ENCODE data around the gene LUC7L.

The LUC7L gene

GRCh38 chr16:143047-143446 is 86.2 kb downstream of the LUC7L start:
- no peak for DNase-seq (ENCODE audit: low read depth)

GRCh38 chr16:142405-142967 is 86.8 kb downstream of the LUC7L start:
- DNase-seq (ENCODE audit: low read depth), result no peak

- DNase-seq (ENCODE audit: low read depth), result no peak
These were observed 88.9 kb downstream of the LUC7L start for GRCh38 chr16:140175-140857.

Data from GM04504 (cell line).